Right lobe of liver (tissue), 6 donors: Measurements from ENCODE around the gene CITED2. TPM values are rescaled to one million over a fixed set of nuclear protein-coding genes. Genes with fewer than 3 reads are reported as not detected.
"Not testable (repeated sequence)": the region's sequence is repeated elsewhere in the genome, so short reads cannot be mapped to it uniquely, and the experiment has no call there.

Source experiments
- ATAC-seq, 4 donors: fragments of 200-7000 bp; cut with Tn5 transposase; one replicate each; pipeline ENCODE4 v1.9.1; 2020; ENCODE audit warnings: mild to moderate bottlenecking in 4 of 4, moderate library complexity in 4 of 4
- DNase-seq, 3 donors: peaks; one replicate each; pipeline ENCODE4 v3.0.0-alpha.2; 2020
- H3K27ac ChIP-seq, 3 donors: fragments of 200-600 bp; one replicate each; pipeline ENCODE4 v1.8.0; 2022
- H3K27me3 ChIP-seq, 2 donors: fragments of 200-600 bp; one replicate each; pipeline ENCODE4 v1.8.0; 2022
- H3K36me3 ChIP-seq, 4 donors: fragments of 200-600 bp; sonication (generic) in 1 of 4; one replicate each; pipeline versions ENCODE4 v1.5.1 to v1.8.0; 2017 to 2022; ENCODE audit warnings: control low read depth in 1 of 4
- H3K4me1 ChIP-seq, 4 donors: fragments of 200-600 bp; sonication (generic) in 1 of 4; one replicate each; pipeline versions ENCODE4 v1.5.1 to v1.8.0; 2017 to 2022; ENCODE audit warnings: control low read depth in 1 of 4
- H3K4me3 ChIP-seq, 3 donors: fragments of 200-600 bp; one replicate each; pipeline ENCODE4 v1.8.0; 2022
- H3K9me3 ChIP-seq, 4 donors: fragments of 200-600 bp; sonication (generic) in 1 of 4; one replicate each; pipeline versions ENCODE4 v1.5.1 to v1.8.0; 2017 to 2022; ENCODE audit warnings: control low read depth in 1 of 4
- POLR2A ChIP-seq: fragments of 450-650 bp; IDR thresholded peaks from one replicate; pipeline ENCODE4 v1.6.1; 2017; ENCODE audit warnings: antibody characterized with exemption, mild to moderate bottlenecking
- WGBS: methylation state at CpG from one replicate; pipeline ENCODE4 v1.1.6; 2018; ENCODE audit warnings: low coverage, low lambda C conversion rate; ENCODE audit not compliant: insufficient coverage; ENCODE audit errors: missing lambda C conversion rate; 5-methylcytosine and 5-hydroxymethylcytosine counted together
- intact Hi-C, 2 donors: fragments of 100-400 bp; cut with DNase I; formaldehyde crosslinking; loops; one replicate each; pipeline versions ENCODE4 v1.11.2 to v1.14.1; 2022
- total RNA-seq, 6 experiments: library from RNA; depleted of rRNA in 2 of 6; stranded (reverse); fragments of >200 nt in 2 of 6; fragmentation: NEBNext Ultra II Directional in 3 of 6; extraction: Animal tissue kit (Norgen Biotek cat#: 25700) in 3 of 6; gene quantifications; one replicate each; pipeline versions ENCODE4 v1.1.0 to v1.2.4, GENCODE V29; 2016 to 2023
- TF ChIP-seq, protein P1 (sequence below), 4 donors: fragments of 200-600 bp in 3 of 4; fragments of 450-650 bp in 1 of 4; IDR thresholded peaks; one replicate each; pipeline versions ENCODE4 v1.5.1 to v1.8.0; 2016 to 2022; ENCODE audit warnings: antibody characterized with exemption in 4 of 4, mild to moderate bottlenecking in 2 of 4
- donor health status: DM: no; HTN: yes; CAD: no.
- donor health status: DM: no; HTN: no; CAD: no.
- donor health status: DM: no; HTN: no; CAD: no.
- donor health status: DM: no; HTN: yes; CAD: no.
- donor health status: DM: no; HTN: yes; CAD: no.

Gene CITED2
- total RNA-seq, 6 experiments from 2014 or later: 76.6 to 373 (median 126) TPM

DNA sequence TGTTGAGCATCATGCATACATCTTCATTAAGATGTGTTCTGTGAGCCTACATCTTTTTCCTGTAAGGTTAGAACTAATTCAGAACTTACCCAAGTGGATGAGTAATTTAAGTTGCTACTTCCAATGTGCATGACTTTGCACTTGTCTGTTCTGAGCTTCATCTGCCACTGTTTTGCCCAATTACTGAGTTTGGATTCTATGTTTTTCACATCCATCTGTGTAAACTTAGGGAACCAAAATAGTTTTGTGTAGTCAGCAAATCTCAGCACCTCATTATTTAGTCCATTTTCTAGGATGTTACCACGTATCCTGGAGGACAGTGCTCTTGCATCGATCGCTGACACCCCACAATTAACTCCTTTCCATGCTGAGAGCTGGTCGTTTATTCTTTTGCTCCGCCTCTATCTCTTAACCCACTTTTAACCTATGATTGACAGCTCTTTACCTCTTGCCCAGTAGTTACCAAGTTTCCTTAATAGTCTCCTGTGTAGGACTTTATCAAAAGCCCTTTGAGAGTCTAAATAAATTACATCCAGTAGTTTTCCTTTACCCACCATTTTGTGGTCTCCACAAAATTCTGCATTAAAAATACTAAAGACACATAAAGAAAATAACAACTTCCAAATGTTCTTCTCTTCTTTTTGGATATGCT lies 44.2 kb upstream of the CITED2 start:
- Histone ChIP-seq H3K9me3 (no peaks in the 10 kb centered on the region), H3K4me3 (no peak overlapping the region), H3K36me3 (no peaks in the 10 kb centered on the region), H3K4me1 (no peaks in the 10 kb centered on the region), H3K27ac (no peak overlapping the region), H3K27me3 (no peaks in the 10 kb centered on the region)
- intact Hi-C loops: no loop called here
- DNase-seq (no peak), ATAC-seq (no peak)
- no peak for TF ChIP-seq POLR2A
- TF ChIP-seq, protein P1, sequence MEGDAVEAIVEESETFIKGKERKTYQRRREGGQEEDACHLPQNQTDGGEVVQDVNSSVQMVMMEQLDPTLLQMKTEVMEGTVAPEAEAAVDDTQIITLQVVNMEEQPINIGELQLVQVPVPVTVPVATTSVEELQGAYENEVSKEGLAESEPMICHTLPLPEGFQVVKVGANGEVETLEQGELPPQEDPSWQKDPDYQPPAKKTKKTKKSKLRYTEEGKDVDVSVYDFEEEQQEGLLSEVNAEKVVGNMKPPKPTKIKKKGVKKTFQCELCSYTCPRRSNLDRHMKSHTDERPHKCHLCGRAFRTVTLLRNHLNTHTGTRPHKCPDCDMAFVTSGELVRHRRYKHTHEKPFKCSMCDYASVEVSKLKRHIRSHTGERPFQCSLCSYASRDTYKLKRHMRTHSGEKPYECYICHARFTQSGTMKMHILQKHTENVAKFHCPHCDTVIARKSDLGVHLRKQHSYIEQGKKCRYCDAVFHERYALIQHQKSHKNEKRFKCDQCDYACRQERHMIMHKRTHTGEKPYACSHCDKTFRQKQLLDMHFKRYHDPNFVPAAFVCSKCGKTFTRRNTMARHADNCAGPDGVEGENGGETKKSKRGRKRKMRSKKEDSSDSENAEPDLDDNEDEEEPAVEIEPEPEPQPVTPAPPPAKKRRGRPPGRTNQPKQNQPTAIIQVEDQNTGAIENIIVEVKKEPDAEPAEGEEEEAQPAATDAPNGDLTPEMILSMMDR (IDR thresholded peaks at IDR 0.05): no peak
- 46% methylated on average over 4 of the region's 5 CpGs for WGBS

DNA sequence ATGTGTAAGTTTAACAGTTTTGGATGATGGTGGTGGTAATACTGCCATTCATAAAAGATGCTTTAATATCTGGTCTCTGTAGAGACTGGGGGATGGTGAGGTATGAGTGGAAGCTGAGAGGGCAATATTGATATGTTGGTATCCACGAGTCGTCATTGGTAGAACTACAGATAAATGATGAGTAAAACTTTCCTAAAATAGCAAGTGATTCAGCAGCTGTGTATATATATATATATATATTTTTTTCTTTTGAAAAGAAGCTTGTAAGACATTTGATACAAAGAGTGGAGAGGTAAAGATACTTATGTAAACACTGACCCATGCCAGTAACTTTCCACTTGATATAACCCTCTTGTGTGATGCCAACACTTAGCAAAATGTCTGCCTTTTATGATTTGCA lies 41.7 kb upstream of the CITED2 start:
- H3K4me1 ChIP-seq: no peaks in the 10 kb centered on the region
- TF ChIP-seq POLR2A: no peak
- TF ChIP-seq, protein P1 (IDR thresholded peaks at IDR 0.05): no peak
- intact Hi-C loops: no loop called here
- no peak overlapping the region for H3K4me3 ChIP-seq
- H3K36me3 ChIP-seq: no peaks in the 10 kb centered on the region
- no peak overlapping the region for H3K27ac ChIP-seq
- no peaks in the 10 kb centered on the region for H3K9me3 ChIP-seq
- ATAC-seq (no peak), DNase-seq (no peak)
- WGBS: 89% methylated on average over 2 of the region's 2 CpGs
- H3K27me3 ChIP-seq: no peaks in the 10 kb centered on the region

- Histone ChIP-seq H3K36me3 (no peaks in the 10 kb centered on the region), H3K4me3 (no peak overlapping the region), H3K27ac (no peak overlapping the region), H3K27me3 (no peaks in the 10 kb centered on the region), H3K9me3 (no peaks in the 10 kb centered on the region), H3K4me1 (no peaks in the 10 kb centered on the region)
- TF ChIP-seq POLR2A: no peak
- TF ChIP-seq, protein P1 (IDR thresholded peaks at IDR 0.05): no peak
- intact Hi-C loops: no loop called here
- ATAC-seq (no peak), DNase-seq (no peak)
- 83% methylated on average over 3 of the region's 3 CpGs for WGBS
These were observed 40.9 kb upstream of the CITED2 start for GRCh38 chr6:139415365-139415764.

DNA sequence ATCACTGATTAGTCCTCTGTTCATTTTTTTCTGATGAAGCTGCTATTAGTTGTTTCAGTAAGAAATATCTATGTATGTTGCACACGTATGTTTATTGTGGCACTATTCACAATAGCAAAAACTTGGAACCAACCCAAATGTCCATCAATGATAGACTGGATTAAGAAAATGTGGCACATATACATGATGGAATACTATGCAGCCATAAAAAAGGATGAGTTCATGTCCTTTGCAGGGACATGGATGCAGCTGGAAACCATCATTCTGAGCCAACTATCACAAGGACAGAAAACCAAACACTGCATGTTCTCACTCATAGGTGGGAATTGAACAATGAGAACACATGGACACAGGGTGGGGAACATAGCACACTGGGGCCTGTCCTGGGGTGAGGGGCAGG lies 37.7 kb upstream of the CITED2 start:
- H3K27ac ChIP-seq, DNase-seq, H3K9me3 ChIP-seq, ATAC-seq, H3K4me3 ChIP-seq, H3K4me1 ChIP-seq, H3K27me3 ChIP-seq, H3K36me3 ChIP-seq, intact Hi-C loops: not testable (repeated sequence)
- WGBS: 100% methylated on average over 1 of the region's 1 CpG

DNA sequence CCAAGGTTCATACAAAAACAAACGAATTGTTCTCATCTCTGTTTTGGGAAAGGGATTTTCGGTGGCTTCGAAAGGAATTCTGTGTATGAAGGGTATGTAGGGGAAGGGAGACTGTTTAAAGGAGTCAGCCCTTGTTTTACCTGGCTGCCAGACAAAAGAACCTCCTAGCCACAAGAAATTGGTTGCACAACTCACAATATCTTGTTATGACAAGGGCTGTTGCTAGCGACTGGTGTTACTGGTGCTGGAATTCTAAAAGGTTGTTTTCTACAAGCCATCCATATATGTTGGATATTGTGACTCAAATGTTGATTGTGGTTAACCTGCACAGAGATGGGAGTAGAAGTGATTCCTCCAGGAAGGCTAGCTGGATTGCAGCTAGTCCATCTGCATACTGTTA lies 34.6 kb upstream of the CITED2 start:
- no peak for ATAC-seq
- no peak for DNase-seq
- intact Hi-C loops: no loop called here

More for the DNA sequence above, 34.6 kb upstream of the CITED2 start:
- H3K27ac ChIP-seq: no peak overlapping the region
- H3K36me3 ChIP-seq: no peaks in the 10 kb centered on the region
- WGBS: 81% methylated on average over 3 of the region's 4 CpGs
- TF ChIP-seq, protein P1 (IDR thresholded peaks at IDR 0.05): no peak
- TF ChIP-seq POLR2A: no peak
- H3K9me3 ChIP-seq: no peaks in the 10 kb centered on the region
- no peaks in the 10 kb centered on the region for H3K27me3 ChIP-seq
- no peak overlapping the region for H3K4me3 ChIP-seq
- no peaks in the 10 kb centered on the region for H3K4me1 ChIP-seq
